HG02642 (cell line): Measurements from ENCODE around the gene FNDC3B.

Experiments
- ATAC-seq: cut with Tn5 transposase; IDR thresholded peaks from one replicate; pipeline ENCODE4 v1.9.1; 2021; ENCODE audit warnings: mild to moderate bottlenecking; ENCODE audit not compliant: unreplicated experiment, poor library complexity

The FNDC3B gene

DNA sequence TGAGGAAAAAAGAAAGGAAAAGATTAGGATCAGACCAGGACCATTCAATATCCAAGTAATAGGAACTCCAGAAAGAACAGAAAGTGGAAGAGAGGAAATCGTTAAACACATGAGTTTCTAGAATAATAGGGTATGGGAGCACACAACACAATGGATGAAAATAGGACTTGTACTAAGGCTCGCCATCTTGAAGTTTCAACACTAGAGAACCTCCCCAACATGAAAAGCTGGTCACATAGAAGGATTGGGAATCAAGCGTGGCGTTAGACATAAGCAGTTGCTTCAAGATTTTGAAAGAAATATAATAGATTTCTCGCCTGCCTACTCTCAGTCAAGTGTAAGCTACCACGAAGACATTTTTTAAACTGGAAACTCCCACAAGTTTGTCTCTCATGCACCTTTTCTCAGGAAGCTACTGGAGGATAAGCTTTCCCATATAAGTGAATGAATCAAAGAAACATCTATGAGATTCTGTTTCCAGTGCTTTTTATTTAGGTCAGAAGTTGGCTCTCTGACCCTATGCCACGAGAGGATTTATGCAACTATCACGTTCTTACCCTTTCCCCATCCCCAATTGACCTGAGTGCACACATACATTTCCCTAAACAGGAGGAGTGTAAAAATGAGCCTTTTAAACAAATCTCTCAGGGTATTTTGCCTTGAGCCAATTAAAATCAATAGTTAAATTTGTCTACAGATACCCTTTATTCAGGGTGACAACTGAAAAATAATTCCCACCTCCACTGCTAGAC, 363.7 kb downstream of the FNDC3B start:
- ATAC-seq = no peak

DNA sequence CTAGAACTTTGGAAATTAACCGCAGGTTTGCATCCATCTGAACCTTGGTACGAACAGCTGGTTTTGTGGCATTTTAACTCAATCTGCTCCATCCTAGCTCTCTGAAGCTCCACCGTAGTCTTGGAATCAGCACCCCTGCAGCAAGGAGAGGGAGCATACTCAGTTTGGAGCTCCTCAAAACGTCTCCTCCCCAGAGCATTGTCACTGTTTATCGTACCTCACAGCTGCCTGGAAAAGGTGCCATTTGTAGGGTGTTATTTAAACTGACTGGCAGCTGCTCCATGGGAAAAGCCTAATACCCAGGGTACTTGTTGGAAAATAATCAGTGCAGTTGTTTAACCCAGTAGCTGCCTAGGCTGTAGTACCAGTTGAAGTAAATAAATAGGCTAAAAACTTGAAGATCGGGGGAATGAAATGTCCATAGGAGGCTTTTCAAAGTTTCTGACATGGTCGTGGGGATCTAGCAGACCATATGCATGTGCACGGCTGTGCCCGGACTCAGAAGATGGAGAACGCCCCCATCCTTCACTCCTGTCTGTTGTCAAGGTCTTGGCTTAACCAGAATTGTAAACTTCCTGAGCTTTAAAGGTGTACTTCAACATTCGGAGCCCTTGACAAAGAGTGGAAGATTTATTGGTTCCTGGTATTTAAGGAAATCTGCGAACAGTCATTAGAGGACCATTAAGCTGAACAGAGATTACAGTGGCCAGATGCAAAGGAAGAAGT, 365.0 kb downstream of the FNDC3B start:
- no peak for ATAC-seq

DNA sequence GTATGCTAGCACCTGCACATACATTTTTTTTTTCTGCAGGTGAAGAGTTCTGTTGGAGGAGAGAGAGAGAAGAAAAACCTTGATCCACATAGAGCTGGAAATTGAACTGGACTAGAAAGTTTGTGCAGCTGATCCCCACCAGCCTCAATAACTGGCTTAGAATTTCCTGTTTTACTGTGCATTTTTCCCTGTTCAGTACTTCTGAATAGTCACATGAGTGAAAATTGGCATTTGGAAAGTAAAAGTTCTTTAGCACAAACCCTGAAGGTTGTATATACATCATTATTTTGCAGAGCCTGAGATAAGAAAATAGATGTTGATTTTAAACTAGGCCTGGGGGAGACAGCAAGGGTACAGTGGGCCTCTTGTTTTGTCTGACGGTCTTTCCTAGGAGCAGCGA, 366.5 kb downstream of the FNDC3B start:
- no peak for ATAC-seq

DNA sequence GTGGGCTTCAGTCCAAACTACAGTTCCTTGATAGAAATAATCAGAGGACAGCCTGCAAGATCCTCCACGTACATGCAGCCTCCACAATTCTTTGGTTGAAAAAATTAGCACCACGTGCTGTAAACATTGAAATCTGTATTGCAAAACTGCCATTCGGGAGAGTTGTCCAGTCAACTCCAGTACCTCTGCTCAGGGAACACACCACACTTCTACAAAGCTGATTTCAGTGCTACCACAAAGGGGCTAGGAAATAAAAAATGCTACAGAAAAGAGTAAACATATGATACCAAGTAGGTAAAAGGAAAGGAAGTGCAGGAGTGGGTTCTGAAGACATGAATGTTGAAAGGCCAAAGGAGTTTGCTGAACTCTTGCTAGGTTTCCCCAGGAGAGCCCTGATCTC, 368.5 kb downstream of the FNDC3B start:
- ATAC-seq = no peak

DNA sequence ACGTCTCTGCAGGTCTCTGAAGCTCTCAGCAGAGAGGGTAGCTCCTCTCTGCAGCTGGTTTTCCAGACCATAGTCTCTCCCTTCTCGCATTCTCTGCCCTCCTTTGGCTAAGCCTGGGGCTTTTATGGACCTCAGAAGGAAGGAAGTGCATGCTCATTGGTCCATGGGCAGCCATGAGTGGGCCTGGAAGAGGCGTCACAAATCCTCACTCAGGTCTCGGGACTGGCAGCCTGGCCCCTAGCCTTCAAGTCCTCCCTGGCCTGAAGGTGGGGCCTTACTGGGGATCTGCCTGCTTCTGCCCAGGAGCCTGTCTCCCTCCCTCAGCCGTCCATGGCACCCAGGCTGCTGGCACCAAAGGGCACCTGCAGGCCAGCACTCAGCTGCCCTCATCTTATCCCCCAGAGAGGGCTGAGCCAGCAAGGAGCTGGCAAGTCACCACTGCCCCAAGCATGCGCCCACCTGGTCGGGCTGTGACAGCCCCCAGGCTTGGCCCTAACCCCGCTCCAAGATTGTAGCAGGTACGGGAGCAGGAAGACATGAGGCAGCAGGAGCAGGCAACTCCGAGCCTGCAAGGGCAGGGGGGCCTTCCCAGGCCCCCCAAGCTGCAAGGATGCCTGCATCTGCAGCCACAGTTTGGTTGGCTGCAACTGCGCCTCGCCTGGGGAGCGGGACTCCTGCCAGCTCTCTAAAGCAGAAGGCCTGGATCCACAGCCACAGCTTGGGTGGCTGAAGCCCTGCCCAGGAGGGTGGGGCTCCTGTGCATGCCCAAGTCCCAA, 371.5 kb downstream of the FNDC3B start:
- no peak for ATAC-seq

DNA sequence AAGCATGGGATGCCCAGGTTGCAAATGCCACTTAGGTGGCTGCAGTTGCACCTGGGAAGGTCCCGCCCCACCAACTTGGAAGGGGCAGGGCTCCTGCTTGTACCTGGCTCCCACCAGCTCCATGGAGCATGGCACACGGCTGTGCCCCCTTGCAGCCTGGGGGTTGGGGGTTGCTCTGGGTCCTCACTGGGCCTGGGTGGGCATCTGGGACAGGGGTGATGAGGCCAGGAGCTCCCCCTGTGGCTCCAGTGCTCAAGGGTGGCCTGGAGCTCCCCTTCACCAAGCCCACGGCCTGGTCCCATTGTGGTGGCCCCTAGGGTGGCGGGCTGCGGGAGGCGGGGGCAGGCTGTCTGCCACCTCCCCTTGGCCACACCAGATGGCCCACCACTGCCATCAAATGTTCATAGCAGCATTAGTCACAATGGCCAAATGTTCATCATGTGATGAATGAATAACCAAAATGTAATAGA, 372.1 kb downstream of the FNDC3B start:
- ATAC-seq = no peak

DNA sequence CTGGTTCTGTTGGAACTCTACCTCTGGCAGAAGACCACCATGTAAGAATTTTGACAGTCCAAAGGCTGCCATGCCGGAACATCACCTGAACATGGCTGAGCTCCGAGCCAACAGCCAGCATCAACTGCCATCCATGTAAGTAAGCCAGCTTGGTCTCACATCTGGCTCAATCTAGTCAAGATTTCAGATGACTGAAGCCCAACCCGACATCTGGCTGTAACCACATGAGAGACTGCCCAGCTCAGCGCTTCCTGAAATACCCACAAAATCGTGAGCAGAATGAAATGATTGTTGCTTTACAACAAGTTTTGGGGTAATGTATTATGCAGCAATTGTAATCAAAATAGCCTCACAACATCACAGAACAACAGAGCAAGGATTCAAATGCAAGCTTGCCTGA, 375.9 kb downstream of the FNDC3B start:
- ATAC-seq = no peak

DNA sequence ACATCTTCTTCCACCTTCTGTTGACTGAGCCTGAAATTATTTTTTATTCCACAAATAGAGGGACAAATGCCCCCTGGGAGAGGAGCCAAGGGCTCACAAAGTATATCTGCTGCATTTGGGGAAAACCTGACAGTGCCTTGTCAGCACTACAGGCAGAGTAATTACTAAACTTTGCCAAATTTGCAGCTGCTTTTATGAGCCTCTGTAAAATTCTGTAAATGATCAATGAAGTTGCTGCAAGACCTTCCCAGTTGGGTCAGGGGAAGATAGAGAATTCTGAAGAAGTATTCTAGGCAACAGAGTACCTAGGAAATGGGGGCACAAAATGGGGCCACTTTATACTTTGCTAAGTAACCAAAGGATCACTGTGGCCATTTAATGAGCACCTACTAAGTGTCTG, 398.3 kb downstream of the FNDC3B start:
- no peak for ATAC-seq

DNA sequence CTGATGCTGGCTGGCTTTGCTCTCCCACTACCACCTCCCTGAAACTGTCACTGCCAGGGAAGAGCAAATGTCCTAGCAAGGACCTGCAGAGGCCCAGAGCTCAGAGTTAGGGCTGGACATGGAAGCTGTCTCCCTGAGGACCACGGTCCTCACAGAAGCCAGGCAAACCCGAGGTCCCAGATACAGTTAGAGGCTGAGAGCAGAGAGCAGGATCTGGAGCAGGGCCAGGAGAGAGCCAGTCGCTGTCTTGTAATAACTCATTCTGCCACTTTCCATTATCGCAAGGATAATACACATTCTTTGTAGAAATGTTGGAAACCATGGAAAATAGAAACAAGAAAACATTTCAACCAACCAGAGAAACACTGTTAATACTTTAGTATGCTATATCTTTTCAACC, 398.8 kb downstream of the FNDC3B start:
- ATAC-seq = no peak

DNA sequence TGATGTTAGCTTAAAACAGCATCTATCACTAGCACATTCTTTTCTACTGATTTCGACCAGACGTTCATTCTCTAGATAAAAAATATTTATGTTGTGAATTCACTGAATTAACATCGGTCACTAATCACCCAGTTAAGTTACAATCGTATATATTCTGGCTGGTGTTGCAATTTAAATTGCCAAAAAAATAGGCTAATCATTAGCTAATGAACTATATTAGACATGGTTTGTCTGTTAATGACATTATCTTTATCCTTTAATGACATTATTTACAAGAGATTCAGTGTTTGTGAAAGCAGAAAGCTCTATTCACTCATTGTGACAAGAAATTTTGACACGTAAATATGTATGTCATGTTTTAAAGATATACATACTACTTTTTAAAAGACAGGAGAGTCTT, 402.2 kb downstream of the FNDC3B start:
- ATAC-seq = no peak

DNA sequence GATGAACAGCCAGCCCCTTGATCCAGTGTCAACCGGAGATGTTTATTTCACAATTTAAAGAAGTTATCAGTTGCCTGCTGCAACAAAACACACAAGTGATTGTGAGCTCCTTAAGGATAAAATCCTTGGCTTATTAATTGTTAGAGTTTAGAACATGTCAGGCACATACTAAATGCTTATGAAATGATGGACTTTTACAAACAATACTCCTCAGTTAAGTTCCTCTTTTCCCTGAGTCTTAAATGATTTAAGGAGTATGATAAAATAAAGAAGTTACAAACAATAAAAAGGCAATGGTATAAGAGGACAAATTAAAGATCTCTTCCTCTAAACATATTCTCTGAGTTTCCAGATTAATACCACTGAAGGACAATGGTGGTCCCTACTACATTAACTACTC, 403.2 kb downstream of the FNDC3B start:
- no peak for ATAC-seq

DNA sequence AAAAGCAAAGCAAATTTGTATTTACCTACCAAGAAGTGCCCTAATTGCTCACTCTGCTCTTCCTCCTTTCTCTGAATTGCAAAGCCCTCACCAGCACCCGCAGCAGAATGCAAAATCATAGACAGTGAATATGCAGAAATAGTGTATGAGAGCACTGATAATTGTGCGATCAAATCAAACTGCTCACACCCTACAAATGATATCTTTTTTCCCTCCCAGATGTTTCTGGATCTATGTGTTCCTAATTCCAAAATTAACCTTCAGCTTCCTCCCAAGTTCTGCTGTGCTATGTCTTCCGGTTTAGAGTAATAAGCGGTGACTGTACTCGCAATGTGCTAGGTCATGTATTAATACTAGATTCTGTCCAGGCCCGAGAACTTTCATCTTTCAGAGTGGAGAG, 405.4 kb downstream of the FNDC3B start:
- ATAC-seq = no peak

DNA sequence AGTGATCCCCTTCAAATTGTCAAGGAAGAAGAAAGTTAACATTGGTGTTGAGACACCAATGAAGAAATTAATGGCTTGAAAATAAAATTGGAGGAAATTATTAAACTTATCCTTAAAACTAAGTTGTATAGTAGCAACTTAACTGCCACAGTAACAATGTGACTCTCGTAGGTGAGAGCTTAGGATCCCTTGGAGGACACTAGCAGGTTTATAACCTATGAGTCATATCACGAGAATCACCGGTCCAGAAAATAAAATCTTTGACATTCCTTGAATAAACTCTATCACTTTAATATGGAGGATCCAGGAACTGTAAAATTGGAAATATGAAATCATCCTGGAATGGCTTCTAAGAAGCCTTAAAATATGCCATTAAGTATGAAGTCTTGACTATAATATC, 406.8 kb downstream of the FNDC3B start:
- no peak for ATAC-seq

DNA sequence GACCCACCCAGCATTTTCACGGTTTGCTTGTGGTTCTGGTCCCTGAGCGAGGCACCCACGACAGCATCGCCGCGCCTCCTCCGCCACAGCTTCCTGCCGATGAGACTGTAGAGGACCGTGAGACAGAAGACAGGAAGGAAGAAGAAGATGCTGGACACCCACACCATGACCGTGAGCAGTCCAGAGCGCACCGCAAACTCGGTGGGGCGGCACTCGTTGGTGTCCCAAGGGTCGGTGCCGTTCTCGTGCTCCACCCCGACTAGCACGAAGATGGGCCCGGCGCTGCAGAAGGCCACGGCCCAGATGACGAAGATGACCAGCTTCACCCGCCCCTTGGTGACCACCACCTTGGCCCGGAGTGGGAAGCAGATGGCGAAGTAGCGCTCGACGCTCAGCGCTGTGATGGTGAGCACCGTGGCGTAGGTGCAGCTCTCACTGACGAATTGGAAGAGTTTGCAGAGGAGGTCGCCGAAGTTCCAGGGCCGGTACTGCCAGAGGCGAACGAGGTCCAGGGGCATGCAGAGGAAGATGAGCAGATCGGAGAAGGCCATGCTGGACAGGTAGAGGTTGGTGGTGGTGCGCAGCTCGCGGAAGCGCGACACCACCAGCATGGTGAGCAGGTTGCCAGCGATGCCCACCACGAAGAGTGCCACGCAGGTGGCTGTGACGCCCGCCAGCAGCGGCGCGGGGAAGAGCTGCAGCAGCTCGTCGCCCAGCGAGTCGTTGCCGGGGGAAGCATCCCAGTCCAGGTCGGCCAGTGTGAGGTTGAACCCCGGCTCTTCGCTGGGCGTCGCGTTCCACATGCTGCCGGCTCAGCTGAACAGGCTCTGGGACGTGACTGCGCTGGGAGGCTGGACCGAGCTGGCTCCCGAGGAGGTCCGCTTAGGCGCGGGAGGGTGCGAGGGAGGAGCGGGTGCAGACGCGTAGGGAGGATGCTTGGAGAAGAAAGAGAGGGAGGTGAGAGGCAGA, 408.5 kb downstream of the FNDC3B start, which contains the start of gene GHSR:
Gene GHSR (minus strand): TSS at position 846 of the 969 bp plus-strand sequence. CDS start 43 bp downstream, at position 803.
- ATAC-seq = no peak

DNA sequence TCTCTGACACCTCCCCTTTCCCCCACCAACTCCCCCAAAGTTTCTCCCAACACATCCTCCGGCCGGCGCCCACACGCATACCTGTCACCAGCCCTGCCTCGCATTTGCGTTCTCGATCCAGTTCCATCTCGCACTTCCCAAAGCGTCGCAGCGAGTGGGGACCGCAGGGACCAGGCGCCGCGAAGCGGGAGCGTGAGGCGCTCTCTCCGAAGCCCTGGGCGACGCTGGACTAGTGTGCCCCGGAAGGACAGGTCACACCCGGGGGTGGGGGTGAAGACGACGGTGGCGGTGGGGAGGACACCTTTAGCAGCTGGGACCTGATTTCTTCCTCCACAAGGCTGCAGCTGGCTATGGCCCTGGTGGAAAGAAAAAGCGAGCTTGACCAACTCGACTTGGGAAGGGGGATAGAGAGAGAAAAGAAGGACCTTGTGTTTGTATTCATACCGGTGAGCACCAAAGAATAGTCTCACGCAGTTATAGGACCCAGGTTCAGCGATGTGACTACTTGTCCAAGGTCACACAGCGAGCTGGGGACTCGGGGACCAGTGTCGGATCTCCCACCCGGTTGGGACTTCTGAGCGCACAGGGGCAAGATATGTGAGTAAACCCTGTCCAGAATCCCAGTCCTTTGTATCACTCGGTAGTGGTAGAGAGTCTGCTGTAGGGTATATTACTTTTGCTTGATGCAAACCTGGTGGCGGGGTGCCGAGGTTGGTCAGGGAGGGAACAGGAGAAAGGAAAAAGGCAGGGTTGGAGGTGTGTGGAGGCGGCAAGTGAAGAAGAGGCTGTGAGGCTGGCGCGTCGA, 409.5 kb downstream of the FNDC3B start:
- no peak for ATAC-seq

DNA sequence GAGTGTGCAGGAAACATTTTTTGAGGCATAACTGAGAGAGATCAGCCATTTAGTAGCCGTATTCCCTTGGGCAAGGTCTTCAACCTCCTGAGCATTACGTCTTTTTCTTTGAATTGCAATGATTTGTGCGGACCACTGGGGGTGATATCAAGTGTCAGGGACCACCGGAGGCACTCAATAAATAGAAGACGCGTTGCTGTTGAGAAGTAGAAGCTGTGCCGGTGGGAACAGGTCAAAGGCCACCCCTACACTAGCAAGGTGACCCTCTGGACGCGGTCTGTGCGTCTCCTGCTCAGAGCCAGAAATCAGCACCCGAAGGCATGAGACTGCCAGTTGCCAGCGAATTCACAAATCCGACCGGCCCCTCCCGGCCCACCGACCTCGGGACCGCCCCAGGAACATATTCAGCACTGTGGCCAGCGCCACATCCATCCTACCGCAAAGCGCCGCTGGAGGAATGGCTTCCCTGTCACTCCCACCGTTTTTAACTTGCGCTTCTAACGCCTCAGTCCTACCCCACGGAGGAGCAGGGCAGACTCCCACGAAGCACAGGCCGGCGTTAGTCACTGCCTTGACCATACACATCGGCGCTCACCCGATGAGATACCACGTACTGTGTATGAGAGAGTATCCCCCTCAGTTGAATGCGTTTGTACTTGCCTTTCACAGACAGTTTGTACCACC, 410.2 kb downstream of the FNDC3B start:
- no peak for ATAC-seq
